NOMO-1 (cell line): Measurements from ENCODE around the gene RIN1.
"Not testable (repeated sequence)": the region's sequence is repeated elsewhere in the genome, so short reads cannot be mapped to it uniquely, and the experiment has no call there.

Experiments
- DNase-seq, 2 experiments: peaks; one replicate each; lab custom pipeline; 2025; ENCODE audit not compliant: unreplicated experiment in 2 of 2; lab: John Stamatoyannopoulos, UW

RIN1 gene

DNA sequence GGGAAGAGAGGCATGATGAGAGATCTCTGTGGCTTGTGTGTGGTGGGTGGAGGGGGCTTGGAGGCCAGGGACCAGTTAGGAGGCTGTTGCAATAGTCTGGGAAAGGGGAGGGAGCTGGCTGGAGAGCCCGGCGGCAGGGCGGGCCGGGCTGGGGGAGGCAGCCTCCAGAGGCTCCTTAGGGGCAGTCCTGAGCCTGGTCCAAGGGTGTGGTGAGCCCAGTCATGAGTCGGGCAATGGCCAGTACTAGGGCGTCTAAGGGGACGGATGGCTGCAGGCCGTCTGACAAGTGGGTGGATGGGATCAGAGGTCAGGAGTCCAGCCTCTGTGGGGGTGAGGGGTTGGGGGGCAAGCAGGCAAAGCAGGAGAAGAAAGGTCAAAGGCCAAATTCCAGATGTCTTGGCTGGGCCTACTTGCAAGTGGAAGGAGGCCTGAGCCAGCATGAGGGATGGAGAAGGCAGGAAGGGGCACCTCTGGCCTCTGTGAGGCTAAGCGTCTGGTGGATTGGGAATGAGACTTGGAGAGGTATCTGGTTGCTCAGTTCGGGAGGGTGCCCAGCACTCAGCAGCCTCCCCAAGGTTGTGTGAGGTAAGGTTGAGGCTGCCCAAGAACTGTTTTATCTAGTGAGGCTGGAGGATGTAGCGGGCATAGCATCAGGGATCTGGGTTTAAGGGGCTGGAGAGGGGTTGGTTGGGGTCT lies 13.4 kb downstream of the RIN1 start:
- DNase-seq: no peak

DNA sequence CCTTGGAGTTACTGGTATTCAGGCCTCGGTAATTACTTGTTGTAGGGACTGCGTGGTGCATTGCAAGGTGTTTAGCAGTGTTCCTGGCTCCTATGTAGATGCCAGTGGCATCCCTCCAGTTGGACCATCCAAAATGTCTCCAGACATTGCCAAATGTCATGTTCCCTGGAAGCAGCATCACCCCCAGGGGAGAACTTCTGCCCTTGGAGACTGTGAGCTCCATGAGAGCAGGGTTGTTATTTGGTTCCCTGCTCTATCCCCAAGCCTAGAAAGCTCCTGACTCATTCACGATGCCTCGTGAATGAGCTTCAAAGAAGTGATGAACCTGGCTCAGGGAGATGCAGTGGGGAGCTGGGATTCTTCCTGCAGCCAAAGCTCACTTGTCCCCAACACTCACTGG lies 14.6 kb downstream of the RIN1 start:
- DNase-seq: no peak

- not testable (repeated sequence) for DNase-seq
Observed at GRCh38 chr11:66320748-66321147, 15.5 kb downstream of the RIN1 start.

DNA sequence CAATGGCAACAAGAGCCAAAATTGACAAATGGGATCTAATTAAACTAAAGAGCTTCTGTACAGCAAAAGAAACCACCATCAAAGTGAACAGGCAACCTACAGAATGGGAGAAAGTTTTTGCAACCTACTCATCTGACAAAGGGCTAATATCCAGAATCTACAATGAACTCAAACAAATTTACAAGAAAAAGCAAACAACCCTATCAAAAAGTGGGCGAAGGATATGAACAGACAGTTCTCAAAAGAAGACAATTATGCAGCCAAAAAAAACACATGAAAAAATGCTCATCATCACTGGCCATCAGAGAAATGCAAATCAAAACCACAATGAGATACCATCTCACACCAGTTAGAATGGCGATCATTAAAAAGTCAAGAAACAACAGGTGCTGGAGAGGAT lies 15.9 kb downstream of the RIN1 start:
- DNase-seq: not testable (repeated sequence)

GRCh38 chr11:66318600-66318970 lies 17.6 kb downstream of the RIN1 start:
- no peak for DNase-seq

DNA sequence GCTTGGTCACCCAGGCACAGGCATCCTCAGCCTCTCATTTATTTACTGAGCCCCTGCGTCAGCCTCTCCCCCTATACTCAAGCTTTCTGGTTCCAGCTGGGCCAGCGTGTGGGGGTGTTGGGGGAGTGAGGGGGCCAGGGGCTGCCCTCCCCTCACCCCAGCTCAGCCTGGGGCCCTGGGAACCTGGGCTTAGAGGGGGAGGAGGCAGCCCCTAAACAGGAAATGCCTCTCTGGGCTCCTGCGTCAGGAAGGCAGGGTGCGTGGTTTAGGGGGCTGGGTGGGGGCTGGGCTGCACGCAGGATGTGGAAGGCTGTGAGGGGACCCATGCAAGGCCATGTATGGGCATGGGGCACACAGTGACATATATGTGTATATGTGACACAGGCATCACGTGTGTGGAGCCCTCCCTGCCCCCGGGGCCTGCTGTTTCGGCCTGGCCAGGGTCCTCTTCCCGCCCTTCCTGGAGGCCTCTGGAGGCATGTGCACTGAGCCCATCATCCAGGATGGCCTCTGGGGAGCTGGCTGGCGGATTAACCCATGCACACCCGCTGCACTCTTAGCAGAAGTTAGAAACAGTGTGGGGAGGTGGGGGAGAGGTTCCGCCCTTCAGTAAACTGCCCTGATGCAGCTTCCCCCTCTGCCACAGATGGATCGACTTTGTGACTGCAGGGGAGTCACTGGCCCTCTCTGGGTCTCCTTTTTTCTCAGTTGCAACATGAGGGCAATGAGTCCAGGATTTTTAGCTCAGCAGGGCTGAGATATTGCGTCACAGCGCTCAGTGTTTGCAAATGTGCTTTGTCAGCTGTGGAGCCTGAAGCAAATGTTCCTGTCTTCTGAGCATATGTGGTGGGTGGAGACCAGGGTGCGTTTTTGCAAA lies 18.3 kb downstream of the RIN1 start:
- DNase-seq: peak; percentile 89 to 95

DNA sequence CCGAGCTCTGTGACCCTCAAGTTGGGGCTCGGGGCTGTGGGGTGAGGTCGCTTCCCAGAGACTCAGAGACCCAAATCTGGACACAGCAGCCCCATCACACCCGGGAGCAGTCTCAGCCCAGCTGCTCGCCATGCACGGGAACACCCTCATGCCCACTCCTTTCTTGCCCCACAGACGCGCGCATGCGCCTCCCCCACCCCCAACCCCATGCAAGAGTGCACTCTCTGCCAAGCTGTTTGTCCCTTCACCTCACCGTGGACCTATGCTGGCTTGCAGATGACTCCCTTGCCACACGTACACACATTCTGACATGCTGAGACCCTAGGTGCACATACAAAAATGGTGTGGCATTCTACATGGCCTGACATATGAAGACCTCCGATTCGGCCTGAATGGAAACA lies 18.9 kb downstream of the RIN1 start:
- no peak for DNase-seq

- DNase-seq: no peak
Observed at GRCh38 chr11:66316849-66317251, 19.4 kb downstream of the RIN1 start, which contains the start of gene CD248. TSS of gene CD248 (minus strand) at chr11:66317044. CDS start at chr11:66317027, 17 bp downstream.

- no peak for DNase-seq
Observed at GRCh38 chr11:66315921-66316811, 20.1 kb downstream of the RIN1 start.

GRCh38 chr11:66315498-66315885 lies 20.7 kb downstream of the RIN1 start:
- no peak for DNase-seq

- no peak for DNase-seq
Observed at GRCh38 chr11:66314561-66315497, 21.4 kb downstream of the RIN1 start.

- no peak for DNase-seq
Observed at GRCh38 chr11:66314186-66314501, 22.1 kb downstream of the RIN1 start.

- no peak for DNase-seq
Observed at GRCh38 chr11:66313321-66314185, 22.7 kb downstream of the RIN1 start.

GRCh38 chr11:66312549-66313320 lies 23.5 kb downstream of the RIN1 start:
- DNase-seq: peak; percentile 94 to 97

DNA sequence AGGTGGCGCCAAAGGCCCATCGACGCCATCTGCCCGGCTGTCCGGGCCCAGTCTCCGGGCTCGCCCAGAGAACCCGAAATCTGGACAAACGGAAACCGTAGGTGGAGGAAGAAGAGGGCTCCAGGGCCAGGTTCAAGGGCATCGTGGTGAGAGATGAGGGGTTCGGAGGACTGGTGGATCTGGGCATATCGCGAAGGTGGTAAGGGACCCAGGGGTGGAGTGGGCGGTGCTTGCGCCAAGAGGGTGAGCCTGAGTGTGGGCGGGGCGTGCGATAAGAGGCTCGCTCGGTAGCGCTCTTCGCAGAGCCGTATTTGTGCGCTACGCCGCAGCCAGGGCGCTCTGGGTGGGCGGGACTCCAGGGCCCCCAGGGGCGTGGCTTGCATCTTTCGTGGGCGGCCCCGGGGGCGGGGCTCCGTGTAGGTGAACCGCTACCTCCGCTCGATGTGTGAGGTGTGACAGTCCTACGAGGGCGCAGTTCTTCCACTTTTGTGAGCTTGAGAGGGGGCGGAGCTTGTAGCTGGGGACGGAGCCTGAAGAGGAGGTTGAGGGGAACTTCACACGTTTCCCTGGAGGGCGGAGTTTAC lies 24.2 kb downstream of the RIN1 start:
- DNase-seq: peak; percentile 93 to 94

- DNase-seq: no peak
Observed at GRCh38 chr11:66311470-66311964, 24.7 kb downstream of the RIN1 start.

- DNase-seq: not testable (repeated sequence)
Observed at GRCh38 chr11:66310803-66311440, 25.3 kb downstream of the RIN1 start.
